OCI-LY3 (cell line): ENCODE results near the gene RBM19.

Experiments
- H2AFZ ChIP-seq: fragments of 200-600, 300-600 bp; shearing (Covaris generic); 2 replicates; pipeline ENCODE4 v1.6.0; 2014; ENCODE audit warnings: antibody characterized with exemption, low read depth, low read length
- H3K27ac ChIP-seq: fragments of 200-600, 300-600 bp; sonication (generic); 2 replicates; pipeline ENCODE4 v1.5.1; 2014; ENCODE audit warnings: mild to moderate bottlenecking, low read length, moderate library complexity, mixed read lengths
- H3K27me3 ChIP-seq: fragments of 200-600, 300-600 bp; sonication (generic); 2 replicates; pipeline ENCODE4 v1.6.1; 2014; ENCODE audit warnings: low read depth, low read length, mixed read lengths
- H3K36me3 ChIP-seq: fragments of 200-600, 300-600 bp; sonication (generic); replicated peaks from 2 replicates; pipeline ENCODE3; 2014; ENCODE audit warnings: low read depth, low read length, mixed read lengths
- H3K4me1 ChIP-seq: fragments of 300-600, 200-600 bp; sonication (generic); 2 replicates; pipeline ENCODE4 v1.6.1; 2014; ENCODE audit warnings: low read length, mixed read lengths
- H3K4me2 ChIP-seq: fragments of 200-600, 300-600 bp; sonication (generic); 2 replicates; pipeline ENCODE4 v1.6.1; 2014; ENCODE audit warnings: low read length, mixed read lengths
- H3K4me3 ChIP-seq: fragments of 300-600, 200-600 bp; sonication (generic); 2 replicates; pipeline ENCODE4 v1.5.1; 2014; ENCODE audit warnings: antibody characterized with exemption, mild to moderate bottlenecking, low read length, moderate library complexity
- H3K79me2 ChIP-seq: fragments of 300-600, 200-600 bp; shearing (Covaris generic); 2 replicates; pipeline ENCODE4 v1.6.1; 2014; ENCODE audit warnings: mild to moderate bottlenecking, low read length, mixed read lengths
- H3K9ac ChIP-seq: fragments of 300-600, 200-600 bp; shearing (Covaris generic); 2 replicates; pipeline ENCODE4 v1.6.0; 2014; ENCODE audit warnings: mild to moderate bottlenecking, low read length, moderate library complexity
- H3K9me3 ChIP-seq: fragments of 200-600, 300-600 bp; shearing (Covaris generic); 2 replicates; pipeline ENCODE4 v1.6.1; 2014; ENCODE audit warnings: low read length, mixed read lengths; ENCODE audit not compliant: insufficient read depth
- H4K20me1 ChIP-seq: fragments of 200-600, 300-600 bp; sonication (generic); 2 replicates; pipeline ENCODE4 v1.6.1; 2016; ENCODE audit warnings: low read length, mixed read lengths; ENCODE audit not compliant: insufficient read depth
- EZH2phosphoT487 ChIP-seq: fragments of 200-600 bp; shearing (Covaris generic); IDR thresholded peaks from 2 replicates; pipeline ENCODE4 v1.6.1; 2018; ENCODE audit warnings: antibody characterized with exemption, mixed run types, low read depth
- TF ChIP-seq, protein P1 (sequence below): fragments of 200-600, 300-600 bp; sonication (generic); IDR thresholded peaks from 2 replicates; pipeline ENCODE4 v1.5.1; 2014; ENCODE audit warnings: antibody characterized with exemption, low read length, low read depth

Gene RBM19

DNA sequence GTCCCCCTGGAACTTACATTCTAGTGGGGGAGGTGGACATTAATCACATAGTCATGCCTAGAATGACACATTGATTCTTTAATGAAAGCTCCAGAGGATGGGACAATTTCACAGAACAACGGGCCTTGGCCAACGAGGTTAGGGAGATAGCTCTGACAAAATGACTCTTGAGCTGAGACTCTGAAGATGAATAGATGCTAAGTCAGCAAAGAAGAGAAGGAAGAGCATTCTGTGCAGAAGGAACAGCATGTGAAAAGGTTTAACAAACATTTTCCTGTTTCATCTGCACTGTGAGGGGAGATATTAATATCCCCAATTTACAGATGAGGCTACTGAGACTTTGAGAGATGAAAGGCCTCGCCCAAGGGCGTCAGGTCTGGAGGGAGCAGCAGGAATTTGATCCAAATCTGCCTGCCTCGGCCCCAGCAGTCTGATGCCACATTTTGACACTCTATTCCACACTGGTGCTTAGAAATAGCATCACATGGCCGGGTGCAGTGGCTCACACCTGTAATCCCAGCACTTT lies 193.6 kb downstream of the RBM19 start:
- Histone ChIP-seq H3K79me2 (no peaks in the 10 kb centered on the region), H4K20me1 (no peaks in the 10 kb centered on the region), H3K4me1 (no peaks in the 10 kb centered on the region), H3K4me3 (no peak overlapping the region), H3K27me3 (no peaks in the 10 kb centered on the region), H3K27ac (no peak overlapping the region), H3K9me3 (no peaks in the 10 kb centered on the region), H3K9ac (no peak overlapping the region), H3K36me3 (no peaks in the 10 kb centered on the region), H2AFZ (no peak overlapping the region), H3K4me2 (no peak overlapping the region)
- TF ChIP-seq, protein P1, sequence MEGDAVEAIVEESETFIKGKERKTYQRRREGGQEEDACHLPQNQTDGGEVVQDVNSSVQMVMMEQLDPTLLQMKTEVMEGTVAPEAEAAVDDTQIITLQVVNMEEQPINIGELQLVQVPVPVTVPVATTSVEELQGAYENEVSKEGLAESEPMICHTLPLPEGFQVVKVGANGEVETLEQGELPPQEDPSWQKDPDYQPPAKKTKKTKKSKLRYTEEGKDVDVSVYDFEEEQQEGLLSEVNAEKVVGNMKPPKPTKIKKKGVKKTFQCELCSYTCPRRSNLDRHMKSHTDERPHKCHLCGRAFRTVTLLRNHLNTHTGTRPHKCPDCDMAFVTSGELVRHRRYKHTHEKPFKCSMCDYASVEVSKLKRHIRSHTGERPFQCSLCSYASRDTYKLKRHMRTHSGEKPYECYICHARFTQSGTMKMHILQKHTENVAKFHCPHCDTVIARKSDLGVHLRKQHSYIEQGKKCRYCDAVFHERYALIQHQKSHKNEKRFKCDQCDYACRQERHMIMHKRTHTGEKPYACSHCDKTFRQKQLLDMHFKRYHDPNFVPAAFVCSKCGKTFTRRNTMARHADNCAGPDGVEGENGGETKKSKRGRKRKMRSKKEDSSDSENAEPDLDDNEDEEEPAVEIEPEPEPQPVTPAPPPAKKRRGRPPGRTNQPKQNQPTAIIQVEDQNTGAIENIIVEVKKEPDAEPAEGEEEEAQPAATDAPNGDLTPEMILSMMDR: no peak
- TF ChIP-seq EZH2phosphoT487: no peak

DNA sequence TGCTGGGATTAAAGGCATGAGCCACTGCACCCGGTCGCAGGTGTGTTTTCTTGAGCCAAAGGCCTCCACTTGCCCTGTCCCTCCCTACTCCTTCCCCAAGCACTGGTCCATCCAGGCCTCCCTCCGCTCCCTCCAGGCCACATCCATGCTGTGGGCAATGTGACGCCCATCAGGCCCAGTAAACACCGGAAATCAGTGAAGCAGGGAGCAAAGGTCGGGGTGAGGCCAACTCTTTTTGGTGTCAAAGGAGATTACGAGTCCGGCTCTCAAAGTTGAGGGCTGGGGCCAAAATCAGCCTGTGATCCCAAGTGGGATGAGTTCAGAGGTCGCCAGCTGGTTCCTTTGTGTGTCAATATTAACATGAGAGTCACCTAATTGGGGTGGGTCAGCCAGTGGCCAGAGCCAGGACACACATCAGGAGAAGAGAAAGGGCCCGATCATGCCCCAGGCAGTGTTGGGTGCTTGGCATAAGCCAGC lies 195.7 kb downstream of the RBM19 start:
- H3K27me3 ChIP-seq: no peaks in the 10 kb centered on the region
- H4K20me1 ChIP-seq: no peaks in the 10 kb centered on the region
- no peaks in the 10 kb centered on the region for H3K4me1 ChIP-seq
- H3K4me3 ChIP-seq: no peak overlapping the region
- no peak overlapping the region for H3K4me2 ChIP-seq
- H3K27ac ChIP-seq: no peak overlapping the region
- H3K79me2 ChIP-seq: no peaks in the 10 kb centered on the region
- no peaks in the 10 kb centered on the region for H3K9me3 ChIP-seq
- TF ChIP-seq EZH2phosphoT487: no peak
- TF ChIP-seq, protein P1: no peak
- H3K36me3 ChIP-seq: no peaks in the 10 kb centered on the region
- H2AFZ ChIP-seq: no peak overlapping the region
- H3K9ac ChIP-seq: no peak overlapping the region

DNA sequence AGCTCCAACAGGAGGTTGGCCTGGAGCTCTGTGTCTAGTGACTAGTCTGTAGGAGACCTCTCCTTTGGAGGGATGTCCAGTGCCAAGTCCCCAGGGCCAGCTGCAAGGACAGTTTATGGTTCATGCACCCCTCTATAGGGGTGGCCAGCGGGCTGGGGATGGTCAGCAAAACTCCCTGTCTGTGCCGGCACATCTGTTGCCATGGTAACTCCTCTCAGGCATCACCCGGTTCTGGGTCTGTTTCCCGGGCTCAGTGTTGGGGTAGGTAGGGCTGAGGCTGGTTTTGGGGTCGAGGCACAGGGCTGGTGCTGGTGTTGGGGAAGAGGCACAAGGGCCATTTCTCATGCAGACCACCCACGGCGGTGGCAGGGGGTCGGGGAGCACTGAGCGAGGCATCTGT lies 196.8 kb downstream of the RBM19 start:
- Histone ChIP-seq H3K4me1 (no peaks in the 10 kb centered on the region), H3K9me3 (no peaks in the 10 kb centered on the region), H2AFZ (no peak overlapping the region), H4K20me1 (no peaks in the 10 kb centered on the region), H3K27ac (no peak overlapping the region), H3K9ac (no peak overlapping the region), H3K4me2 (no peak overlapping the region), H3K4me3 (no peak overlapping the region), H3K27me3 (no peaks in the 10 kb centered on the region), H3K79me2 (no peaks in the 10 kb centered on the region), H3K36me3 (no peaks in the 10 kb centered on the region)
- no peak for TF ChIP-seq EZH2phosphoT487
- TF ChIP-seq, protein P1: no peak

DNA sequence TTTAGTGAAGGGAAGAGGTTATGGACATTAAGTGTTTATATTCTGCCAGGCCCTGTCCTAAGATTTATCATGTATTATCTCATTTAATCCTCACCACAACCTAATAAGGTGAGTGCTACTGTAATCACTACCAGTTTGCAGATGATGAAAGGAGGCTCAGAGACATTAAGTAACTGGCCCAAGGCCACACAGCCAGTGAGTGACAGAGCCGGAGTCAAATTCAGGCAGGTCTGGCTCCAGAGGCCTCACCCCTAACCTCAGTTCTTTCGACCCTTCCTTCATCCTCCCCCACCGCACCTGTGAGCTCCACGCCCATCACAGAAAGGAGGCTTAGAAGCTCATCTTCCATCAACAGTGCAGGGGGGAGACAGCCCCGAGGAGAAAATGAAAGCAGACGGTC lies 197.3 kb downstream of the RBM19 start:
- Histone ChIP-seq H3K4me3 (no peak overlapping the region), H3K27me3 (no peaks in the 10 kb centered on the region), H3K4me2 (no peak overlapping the region), H3K36me3 (no peaks in the 10 kb centered on the region), H3K4me1 (no peaks in the 10 kb centered on the region), H3K9me3 (no peaks in the 10 kb centered on the region), H3K27ac (no peak overlapping the region), H2AFZ (no peak overlapping the region), H3K9ac (no peak overlapping the region), H4K20me1 (no peaks in the 10 kb centered on the region), H3K79me2 (no peaks in the 10 kb centered on the region)
- no peak for TF ChIP-seq EZH2phosphoT487
- TF ChIP-seq, protein P1: no peak
